NCI-H2029 (cell line): ENCODE results near the gene BCL2.
"Not testable (repeated sequence)": the region's sequence is repeated elsewhere in the genome, so short reads cannot be mapped to it uniquely, and the experiment has no call there.

Experiments used
- DNase-seq: peaks from one replicate; lab custom pipeline; 2025; lab: John Stamatoyannopoulos, UW

BCL2 gene

GRCh38 chr18:63258749-63259566 lies 60.6 kb downstream of the BCL2 start:
- no peak for DNase-seq

GRCh38 chr18:63257453-63257852 lies 62.1 kb downstream of the BCL2 start:
- DNase-seq = no peak

DNA sequence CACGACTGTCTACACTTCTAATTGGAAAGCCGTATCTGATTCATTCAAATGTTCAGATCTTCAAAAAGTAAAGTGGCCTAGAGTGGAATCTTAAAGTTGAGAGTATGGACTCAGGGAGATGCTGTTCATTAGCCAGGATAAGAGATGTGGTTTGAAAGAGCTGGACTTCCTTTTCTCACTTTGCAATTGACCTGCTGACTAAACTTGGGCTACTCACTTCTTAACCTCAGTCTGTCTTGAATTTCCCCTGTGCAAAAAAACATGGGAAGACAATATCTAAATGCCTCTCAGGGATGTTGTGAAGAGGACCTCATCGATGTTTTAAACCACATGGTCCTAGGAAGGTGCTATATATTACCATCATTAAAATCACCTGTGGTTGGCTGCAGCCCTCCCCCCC lies 64.1 kb downstream of the BCL2 start:
- DNase-seq = no peak

DNA sequence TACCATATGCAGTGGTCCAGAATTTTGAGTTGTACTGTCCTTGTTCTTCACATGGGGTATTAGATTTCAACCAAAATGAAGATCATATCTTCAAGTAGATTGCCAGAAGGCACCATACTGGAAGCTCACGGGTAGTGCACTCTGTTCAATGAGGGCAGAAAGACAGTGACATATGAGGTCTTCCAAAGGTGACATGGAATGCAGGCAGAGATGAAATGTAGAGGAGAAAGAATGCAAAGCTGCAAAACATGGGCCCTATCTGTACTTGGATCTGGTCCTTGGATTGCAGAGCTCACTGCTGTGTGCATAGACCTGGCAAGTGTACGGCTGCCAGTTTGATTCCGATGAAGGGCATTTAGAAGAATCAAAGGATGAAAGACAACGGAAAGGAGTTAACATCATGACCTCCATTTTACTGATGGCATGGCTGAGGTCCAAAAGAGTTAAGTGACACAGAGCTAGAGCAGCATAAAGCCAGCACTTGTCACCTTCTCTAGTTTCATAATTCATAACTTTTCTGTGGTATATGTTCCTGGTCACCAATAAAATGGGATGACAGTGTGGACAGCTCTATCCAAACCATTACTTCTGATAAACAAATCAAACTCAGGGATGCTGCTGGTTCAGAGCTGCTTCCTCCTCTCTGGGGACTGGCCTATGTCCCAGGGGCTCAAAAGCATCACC lies 64.7 kb downstream of the BCL2 start:
- DNase-seq = no peak

DNA sequence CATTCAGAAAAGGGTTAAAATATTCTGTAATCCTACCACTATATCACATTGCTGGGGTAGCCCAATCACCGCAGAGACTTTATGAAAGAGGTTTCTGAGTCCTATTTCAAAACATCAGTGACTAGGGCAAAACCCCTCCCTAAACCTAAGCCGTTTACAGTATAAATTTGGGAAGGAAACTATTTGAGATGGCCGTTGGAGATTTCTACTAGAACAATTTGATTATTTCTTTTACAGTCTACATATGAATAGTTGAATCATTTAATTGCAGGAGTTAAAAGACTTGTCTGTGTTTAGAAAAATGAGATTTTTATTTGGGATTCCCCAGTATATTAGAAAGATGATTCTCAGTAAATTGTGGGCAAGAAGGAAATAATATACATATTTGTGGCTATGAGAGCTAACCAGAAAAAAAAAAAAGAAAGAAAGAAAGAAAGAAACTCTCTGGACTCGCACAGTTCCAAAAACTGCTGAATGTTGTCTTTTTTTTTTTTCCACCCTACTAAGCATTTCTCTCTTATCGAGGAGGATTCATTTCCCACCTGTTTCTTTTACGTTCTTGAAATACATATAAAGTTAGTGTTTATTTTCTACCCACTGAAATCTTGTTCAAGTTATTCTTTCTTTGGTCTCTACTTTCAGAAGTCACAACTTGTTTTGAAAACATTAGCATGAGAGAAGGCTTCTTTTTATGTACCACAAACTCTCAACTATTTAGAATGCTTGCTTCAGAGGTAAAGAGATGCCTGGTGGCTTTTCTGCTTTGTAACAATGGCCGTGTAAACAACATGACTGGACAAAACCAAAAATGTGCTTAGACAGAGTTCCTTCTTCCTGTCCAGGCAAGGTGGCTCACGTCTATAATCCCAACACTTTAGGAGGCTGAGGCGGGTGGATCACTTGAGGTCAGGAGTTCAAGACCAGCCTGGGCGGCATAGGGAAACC lies 65.9 kb downstream of the BCL2 start:
- DNase-seq = no peak

- no peak for DNase-seq
Observed at GRCh38 chr18:63253014-63253413, 66.6 kb downstream of the BCL2 start.

DNA sequence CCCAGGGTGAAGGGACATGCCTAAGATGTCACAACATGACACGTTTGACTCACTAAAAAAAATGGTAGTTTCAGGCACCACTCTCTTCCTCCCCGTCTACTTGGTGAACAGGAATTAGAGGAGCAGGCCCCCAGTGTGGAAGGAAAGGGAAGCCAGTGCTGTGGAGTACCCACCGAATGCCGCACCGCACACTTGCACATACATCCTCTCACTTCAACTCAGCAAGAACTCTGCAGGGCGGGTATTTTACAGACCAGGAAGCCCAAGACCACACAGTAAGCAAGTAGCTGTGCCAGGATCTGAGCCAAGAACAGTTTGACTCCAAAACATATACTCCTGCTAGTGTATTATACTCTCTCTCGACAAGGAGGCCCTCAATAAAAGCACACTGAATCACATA lies 69.8 kb downstream of the BCL2 start:
- DNase-seq = no peak

- no peak for DNase-seq
Observed at GRCh38 chr18:63247926-63248325, 71.6 kb downstream of the BCL2 start.

DNA sequence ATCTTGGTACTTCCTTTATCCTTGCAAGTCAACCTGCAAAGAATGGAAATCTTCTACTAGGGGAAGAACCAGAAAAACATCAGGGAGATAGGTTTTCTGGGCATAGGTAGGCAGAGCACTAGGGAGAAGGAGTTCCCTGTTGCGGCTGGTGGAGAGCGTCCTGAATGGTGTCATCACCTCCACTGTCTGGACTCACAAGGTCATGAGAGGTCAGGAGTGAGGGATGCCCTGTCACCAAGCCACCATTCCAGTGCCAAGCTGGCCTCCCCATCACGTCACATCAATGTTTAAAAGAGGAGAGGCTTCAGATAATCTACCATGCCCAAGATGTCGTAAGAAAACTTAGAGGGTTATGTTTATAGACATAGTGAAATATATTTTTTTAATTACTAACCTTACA lies 72.1 kb downstream of the BCL2 start:
- no peak for DNase-seq

- DNase-seq = no peak
Observed at GRCh38 chr18:63245600-63245999, 74.0 kb downstream of the BCL2 start.

- no peak for DNase-seq
Observed at GRCh38 chr18:63244607-63245006, 75.0 kb downstream of the BCL2 start.

- DNase-seq = no peak
Observed at GRCh38 chr18:63241760-63242159, 77.8 kb downstream of the BCL2 start.

GRCh38 chr18:63241317-63241712 lies 78.3 kb downstream of the BCL2 start:
- DNase-seq = no peak

DNA sequence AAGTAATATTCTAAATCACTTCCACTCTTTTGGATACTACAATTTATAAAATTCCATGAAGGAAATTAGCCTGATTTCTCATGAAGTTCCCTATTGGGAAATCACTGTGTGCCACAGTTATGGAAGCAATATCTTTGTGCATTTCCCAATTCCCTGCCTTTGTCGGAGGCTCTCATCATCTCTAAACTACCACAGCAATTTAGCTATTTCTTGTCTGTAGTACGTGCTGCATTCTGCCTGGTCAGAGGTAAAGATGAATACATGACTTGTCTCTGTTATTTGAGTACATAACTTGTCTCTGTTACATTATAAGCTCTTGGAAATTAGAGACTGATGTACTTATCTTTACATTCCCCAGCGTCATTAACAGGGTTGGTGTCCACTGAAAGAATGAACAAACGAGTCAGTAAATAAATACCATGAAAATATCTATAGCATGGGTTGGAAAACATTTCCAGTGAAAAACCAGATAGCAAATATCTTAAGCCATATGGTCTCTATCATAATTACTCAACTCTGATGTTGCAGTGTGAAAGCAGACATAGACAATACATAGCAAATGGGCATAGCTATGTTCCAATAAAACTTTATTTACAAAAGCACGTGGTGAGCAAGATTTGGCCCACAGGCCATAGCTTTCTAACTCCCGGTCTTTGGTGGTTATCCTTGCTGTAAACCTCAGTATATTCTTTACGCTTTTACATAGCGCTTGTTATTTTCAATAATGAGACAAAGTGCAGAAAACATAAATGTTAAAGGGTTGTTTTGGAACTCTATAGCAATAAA lies 78.8 kb downstream of the BCL2 start:
- DNase-seq = no peak

GRCh38 chr18:63238693-63239075 lies 80.9 kb downstream of the BCL2 start:
- no peak for DNase-seq

- no peak for DNase-seq
Observed at GRCh38 chr18:63237881-63238692, 81.5 kb downstream of the BCL2 start.

DNA sequence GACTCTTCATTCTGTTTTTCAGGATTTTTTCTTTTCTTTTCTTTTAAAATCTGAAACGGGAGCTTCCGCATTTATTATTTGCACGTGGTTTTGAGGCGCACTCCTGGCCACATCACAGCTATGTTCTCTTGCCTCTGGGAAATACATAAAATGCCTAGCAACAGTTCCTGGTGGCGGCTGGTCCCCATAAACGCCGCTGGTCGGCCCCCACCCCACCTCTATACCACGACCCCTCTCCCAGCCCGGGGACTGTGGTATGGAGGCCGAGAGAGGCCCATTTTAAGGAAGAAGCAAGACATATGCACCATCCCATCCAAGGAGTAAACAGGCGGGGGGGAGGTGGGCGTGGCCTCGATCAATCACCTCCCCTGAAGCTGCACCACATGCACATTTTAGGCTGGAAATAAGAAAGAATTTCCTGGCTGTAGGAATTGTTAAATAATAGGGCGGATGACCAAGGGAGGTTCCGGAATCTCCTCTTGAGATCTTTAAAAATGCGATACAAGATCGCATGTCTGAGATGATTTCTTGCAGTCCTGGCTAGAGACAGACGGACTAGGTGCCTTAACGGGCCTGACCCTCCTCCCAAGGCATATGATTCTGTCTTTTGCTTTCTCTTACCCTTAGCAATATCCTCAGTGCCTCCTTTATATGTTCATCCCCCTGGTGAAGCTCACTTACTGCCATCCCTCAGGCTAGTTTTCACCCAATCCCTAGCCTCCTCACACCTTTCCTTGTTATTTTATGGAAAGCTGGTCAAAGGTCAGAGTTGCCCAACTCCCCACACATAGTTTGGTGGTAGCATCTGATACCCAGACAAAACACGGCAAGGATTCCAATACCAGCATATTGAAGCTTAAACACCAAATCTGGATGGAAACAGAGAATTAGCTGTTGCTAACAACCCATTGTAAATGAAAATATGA lies 82.4 kb downstream of the BCL2 start:
- DNase-seq = no peak

GRCh38 chr18:63236406-63236805 lies 83.2 kb downstream of the BCL2 start:
- no peak for DNase-seq

- not testable (repeated sequence) for DNase-seq
Observed at GRCh38 chr18:63235920-63236319, 83.6 kb downstream of the BCL2 start.

DNA sequence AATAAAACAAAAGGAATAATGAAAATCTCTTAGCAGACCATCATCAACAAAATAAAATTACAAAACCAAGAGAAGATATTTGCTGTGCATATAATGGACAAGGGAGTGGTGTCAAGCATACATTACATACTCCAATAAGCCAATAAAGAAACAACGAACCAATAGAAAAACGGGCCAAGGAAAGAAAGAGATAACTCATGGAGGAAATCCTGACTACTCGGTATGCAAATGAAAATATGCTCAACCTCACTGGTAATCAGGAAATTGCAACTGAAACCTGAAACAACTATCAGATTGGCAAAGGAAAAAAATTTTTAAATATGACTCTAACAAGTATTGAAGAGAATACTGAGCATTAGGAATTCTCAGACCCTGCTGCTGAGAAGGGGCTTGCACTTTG lies 84.7 kb downstream of the BCL2 start:
- DNase-seq = no peak
